H1 (cell line): ENCODE measurements around the gene SPAG8. TPM values are rescaled to one million over a fixed set of nuclear protein-coding genes. Genes with fewer than 3 reads are reported as not detected.

ENCODE experiments used
- CHD2 ChIP-seq: IDR thresholded peaks from 2 replicates; pipeline ENCODE4 v1.6.1; 2012; ENCODE audit warnings: low read length, improper control_type of control experiment
- HDAC2 ChIP-seq, 2 experiments: fragments of 300-600 bp in 1 of 2; sonication (generic) in 1 of 2; IDR thresholded peaks; 2 replicates each; pipeline ENCODE4 v1.6.1; 2011 to 2012; ENCODE audit warnings: low read depth in 2 of 2, low read length in 2 of 2, mild to moderate bottlenecking in 2 of 2, moderate library complexity in 2 of 2, borderline replicate concordance in 1 of 2, inconsistent platforms in 1 of 2
- KDM4A ChIP-seq: IDR thresholded peaks from one replicate; pipeline ENCODE4 v1.7.1; 2012; ENCODE audit warnings: low read depth, mild to moderate bottlenecking, moderate library complexity, low read length, inconsistent platforms; ENCODE audit not compliant: severe bottlenecking
- KDM5A ChIP-seq: fragments of 200-600 bp; IDR thresholded peaks from 2 replicates; pipeline ENCODE4 v1.7.1; 2012; ENCODE audit warnings: mild to moderate bottlenecking, low read length, inconsistent platforms, mixed read lengths
- RBBP5 ChIP-seq: IDR thresholded peaks from 2 replicates; pipeline ENCODE4 v1.7.1; 2012; ENCODE audit warnings: low read depth, mild to moderate bottlenecking, inconsistent platforms, low read length, moderate library complexity, borderline replicate concordance
- RFX5 ChIP-seq: IDR thresholded peaks from 2 replicates; pipeline ENCODE4 v1.6.1; 2011; ENCODE audit warnings: low read depth, low read length, improper control_type of control experiment, borderline replicate concordance
- TEAD4 ChIP-seq: IDR thresholded peaks from 2 replicates; pipeline ENCODE4 v1.6.1; 2012; ENCODE audit warnings: low read depth, low read length, inconsistent platforms, mixed read lengths
- polyA plus RNA-seq, 7 experiments: library from polyadenylated mRNA; depleted of rRNA in 3 of 7; stranded (reverse) in 5 of 7; unstranded in 2 of 7; fragments of >200 nt in 5 of 7; fragments of 200-250 nt in 2 of 7; gene quantifications; 1 replicate in 5 of 7; 2 replicates in 1 of 7; 4 replicates in 1 of 7; pipeline versions ENCODE4 v1.2.1 to v1.2.3, GENCODE V29; 2011 to 2013; ENCODE audit warnings: missing spikeins in 2 of 7, mixed read lengths in 2 of 7
- total RNA-seq: library from RNA; stranded (reverse); fragmentation: NEBNext Ultra II Directional; extraction: Animal tissue kit (Norgen Biotek cat#: 25700); gene quantifications from 2 replicates; pipeline ENCODE4 v1.2.1, GENCODE V29; 2021
- TF ChIP-seq, protein P1 (sequence below): fragments of 300-600 bp; sonication (generic); IDR thresholded peaks from 2 replicates; pipeline ENCODE4 v1.7.1; 2012; ENCODE audit warnings: low read length, moderate library complexity, mild to moderate bottlenecking, inconsistent platforms; ENCODE audit not compliant: insufficient replicate concordance

The SPAG8 gene
- total and polyA plus RNA-seq, 2 of the 8 experiments (the other 6 are each of a cell fraction or from before 2014, with no cell fraction given): 0.37 to 0.44 TPM

- TF ChIP-seq HDAC2 (IDR thresholded peaks at IDR 0.05; ENCODE audit: borderline replicate concordance in 1 of 2, low read depth in 2 of 2, low read length in 2 of 2) (no peak; a peak in 1 of 4 replicates), KDM4A (no peak), TEAD4 (peak; percentile 83), KDM5A (no peak), RFX5 (no peak), CHD2 (peak; percentile 39; the same call in 1 of the 2 replicates), RBBP5 (no peak)
- TF ChIP-seq, protein P1, sequence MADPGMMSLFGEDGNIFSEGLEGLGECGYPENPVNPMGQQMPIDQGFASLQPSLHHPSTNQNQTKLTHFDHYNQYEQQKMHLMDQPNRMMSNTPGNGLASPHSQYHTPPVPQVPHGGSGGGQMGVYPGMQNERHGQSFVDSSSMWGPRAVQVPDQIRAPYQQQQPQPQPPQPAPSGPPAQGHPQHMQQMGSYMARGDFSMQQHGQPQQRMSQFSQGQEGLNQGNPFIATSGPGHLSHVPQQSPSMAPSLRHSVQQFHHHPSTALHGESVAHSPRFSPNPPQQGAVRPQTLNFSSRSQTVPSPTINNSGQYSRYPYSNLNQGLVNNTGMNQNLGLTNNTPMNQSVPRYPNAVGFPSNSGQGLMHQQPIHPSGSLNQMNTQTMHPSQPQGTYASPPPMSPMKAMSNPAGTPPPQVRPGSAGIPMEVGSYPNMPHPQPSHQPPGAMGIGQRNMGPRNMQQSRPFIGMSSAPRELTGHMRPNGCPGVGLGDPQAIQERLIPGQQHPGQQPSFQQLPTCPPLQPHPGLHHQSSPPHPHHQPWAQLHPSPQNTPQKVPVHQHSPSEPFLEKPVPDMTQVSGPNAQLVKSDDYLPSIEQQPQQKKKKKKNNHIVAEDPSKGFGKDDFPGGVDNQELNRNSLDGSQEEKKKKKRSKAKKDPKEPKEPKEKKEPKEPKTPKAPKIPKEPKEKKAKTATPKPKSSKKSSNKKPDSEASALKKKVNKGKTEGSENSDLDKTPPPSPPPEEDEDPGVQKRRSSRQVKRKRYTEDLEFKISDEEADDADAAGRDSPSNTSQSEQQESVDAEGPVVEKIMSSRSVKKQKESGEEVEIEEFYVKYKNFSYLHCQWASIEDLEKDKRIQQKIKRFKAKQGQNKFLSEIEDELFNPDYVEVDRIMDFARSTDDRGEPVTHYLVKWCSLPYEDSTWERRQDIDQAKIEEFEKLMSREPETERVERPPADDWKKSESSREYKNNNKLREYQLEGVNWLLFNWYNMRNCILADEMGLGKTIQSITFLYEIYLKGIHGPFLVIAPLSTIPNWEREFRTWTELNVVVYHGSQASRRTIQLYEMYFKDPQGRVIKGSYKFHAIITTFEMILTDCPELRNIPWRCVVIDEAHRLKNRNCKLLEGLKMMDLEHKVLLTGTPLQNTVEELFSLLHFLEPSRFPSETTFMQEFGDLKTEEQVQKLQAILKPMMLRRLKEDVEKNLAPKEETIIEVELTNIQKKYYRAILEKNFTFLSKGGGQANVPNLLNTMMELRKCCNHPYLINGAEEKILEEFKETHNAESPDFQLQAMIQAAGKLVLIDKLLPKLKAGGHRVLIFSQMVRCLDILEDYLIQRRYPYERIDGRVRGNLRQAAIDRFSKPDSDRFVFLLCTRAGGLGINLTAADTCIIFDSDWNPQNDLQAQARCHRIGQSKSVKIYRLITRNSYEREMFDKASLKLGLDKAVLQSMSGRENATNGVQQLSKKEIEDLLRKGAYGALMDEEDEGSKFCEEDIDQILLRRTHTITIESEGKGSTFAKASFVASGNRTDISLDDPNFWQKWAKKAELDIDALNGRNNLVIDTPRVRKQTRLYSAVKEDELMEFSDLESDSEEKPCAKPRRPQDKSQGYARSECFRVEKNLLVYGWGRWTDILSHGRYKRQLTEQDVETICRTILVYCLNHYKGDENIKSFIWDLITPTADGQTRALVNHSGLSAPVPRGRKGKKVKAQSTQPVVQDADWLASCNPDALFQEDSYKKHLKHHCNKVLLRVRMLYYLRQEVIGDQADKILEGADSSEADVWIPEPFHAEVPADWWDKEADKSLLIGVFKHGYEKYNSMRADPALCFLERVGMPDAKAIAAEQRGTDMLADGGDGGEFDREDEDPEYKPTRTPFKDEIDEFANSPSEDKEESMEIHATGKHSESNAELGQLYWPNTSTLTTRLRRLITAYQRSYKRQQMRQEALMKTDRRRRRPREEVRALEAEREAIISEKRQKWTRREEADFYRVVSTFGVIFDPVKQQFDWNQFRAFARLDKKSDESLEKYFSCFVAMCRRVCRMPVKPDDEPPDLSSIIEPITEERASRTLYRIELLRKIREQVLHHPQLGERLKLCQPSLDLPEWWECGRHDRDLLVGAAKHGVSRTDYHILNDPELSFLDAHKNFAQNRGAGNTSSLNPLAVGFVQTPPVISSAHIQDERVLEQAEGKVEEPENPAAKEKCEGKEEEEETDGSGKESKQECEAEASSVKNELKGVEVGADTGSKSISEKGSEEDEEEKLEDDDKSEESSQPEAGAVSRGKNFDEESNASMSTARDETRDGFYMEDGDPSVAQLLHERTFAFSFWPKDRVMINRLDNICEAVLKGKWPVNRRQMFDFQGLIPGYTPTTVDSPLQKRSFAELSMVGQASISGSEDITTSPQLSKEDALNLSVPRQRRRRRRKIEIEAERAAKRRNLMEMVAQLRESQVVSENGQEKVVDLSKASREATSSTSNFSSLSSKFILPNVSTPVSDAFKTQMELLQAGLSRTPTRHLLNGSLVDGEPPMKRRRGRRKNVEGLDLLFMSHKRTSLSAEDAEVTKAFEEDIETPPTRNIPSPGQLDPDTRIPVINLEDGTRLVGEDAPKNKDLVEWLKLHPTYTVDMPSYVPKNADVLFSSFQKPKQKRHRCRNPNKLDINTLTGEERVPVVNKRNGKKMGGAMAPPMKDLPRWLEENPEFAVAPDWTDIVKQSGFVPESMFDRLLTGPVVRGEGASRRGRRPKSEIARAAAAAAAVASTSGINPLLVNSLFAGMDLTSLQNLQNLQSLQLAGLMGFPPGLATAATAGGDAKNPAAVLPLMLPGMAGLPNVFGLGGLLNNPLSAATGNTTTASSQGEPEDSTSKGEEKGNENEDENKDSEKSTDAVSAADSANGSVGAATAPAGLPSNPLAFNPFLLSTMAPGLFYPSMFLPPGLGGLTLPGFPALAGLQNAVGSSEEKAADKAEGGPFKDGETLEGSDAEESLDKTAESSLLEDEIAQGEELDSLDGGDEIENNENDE: no peak
These were observed at the start of gene SPAG8 (continued) for GRCh38 chr9:35812025-35812602.
